Cerebellar nuclear complex (tissue), 1 donor: ENCODE results near the gene CPPED1.

Source experiments
- DNase-seq, 2 experiments: peaks; one replicate each; lab custom pipeline; 2025; lab: John Stamatoyannopoulos, UW

The CPPED1 gene

DNA sequence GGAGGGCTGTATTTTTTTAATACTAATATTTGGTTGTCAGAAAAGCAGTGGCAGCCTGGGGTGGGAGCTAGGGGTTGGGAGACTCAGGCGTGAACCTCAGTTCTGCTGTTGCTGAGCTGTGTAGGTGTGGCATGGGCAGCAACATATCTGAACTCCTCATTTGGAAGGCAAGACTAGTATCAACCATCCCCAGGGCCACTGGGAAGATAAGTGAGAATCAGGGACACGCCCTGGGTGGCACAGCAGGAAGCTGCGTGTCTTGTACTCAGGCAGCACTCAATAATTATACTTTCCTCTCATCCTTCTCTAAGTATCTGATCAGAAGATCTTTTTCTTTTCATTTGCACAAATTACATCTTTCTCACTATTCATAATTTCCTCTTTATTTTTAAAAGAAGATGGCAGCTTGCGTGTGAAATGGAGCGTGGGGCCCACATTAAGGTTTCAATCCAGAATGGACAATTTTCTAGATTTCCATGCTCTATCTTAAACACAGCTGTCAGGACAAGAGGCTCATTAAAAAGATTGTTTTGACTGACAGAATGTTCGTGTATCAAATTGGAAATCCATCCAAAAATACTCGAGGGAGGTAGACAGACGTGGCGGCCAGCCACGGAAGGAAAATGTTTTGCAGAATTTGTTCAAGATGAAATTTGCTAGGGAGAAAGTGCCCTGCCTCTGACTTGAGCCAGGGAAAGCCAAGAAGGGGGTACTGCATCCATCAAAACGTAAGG, 121.1 kb downstream of the CPPED1 start:
- DNase-seq: no peak

GRCh38 chr16:12681653-12682052, 122.0 kb downstream of the CPPED1 start:
- no peak for DNase-seq

GRCh38 chr16:12680531-12680930, 123.2 kb downstream of the CPPED1 start:
- DNase-seq: no peak

GRCh38 chr16:12679660-12680272, 123.9 kb downstream of the CPPED1 start:
- DNase-seq: no peak

DNA sequence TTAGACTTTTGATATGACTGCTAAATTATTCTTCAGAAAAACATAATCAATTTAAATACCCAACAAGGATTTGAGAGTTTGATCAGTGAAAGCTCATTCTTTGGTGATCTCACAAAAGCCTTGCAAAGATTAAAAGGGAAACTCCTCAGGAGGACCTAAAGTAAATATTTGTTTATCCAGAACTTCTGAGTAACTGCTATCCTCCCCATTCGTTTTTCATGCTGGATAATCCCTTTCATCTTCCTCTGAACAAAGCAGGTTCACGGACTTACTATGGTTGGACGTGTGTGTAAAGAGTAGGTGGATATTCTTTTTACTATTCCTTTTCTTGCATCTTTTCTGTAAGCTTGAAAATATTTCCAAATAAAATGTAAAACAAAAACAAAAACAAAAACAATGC, 124.7 kb downstream of the CPPED1 start:
- no peak for DNase-seq

DNA sequence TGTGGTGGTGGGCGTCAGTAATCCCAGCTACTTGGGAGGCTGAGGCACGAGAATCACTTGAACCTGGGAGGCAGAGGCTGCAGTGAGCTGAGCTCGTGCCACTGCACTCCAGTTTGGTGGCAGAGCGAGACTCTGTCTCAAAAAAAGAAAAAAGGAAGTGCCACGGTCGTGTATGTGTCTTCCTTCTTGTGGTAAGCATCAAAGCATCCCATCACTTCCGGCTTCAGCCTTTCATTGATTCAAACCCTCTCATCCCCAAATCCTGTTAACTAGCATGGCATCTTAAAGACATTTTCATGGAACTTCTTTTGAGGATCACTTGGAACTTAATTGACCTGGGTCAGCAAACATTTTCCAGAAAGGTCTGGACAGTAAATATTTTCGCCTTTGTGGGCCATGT, 126.2 kb downstream of the CPPED1 start:
- no peak for DNase-seq

GRCh38 chr16:12675852-12676251, 127.8 kb downstream of the CPPED1 start:
- DNase-seq: no peak

DNA sequence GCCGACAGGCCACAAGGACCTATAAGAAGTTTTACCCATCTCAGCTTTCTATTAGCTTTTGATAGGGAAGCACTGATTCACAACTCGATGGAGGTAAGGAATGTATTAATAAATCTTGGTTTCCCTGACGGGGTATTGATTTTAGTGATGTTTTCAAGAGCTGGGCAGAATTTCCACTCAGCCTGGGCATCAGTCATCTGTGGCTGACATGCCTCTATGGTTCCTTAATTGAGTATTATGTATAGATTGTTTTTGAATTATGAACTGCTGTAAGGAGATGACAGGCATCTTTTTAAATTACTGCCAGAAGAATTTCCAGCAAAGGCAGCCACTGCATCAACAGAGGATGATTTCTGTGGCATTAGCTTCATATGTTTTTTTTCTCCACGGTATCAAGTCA, 128.6 kb downstream of the CPPED1 start:
- no peak for DNase-seq

GRCh38 chr16:12674524-12674923, 129.2 kb downstream of the CPPED1 start:
- DNase-seq: no peak

DNA sequence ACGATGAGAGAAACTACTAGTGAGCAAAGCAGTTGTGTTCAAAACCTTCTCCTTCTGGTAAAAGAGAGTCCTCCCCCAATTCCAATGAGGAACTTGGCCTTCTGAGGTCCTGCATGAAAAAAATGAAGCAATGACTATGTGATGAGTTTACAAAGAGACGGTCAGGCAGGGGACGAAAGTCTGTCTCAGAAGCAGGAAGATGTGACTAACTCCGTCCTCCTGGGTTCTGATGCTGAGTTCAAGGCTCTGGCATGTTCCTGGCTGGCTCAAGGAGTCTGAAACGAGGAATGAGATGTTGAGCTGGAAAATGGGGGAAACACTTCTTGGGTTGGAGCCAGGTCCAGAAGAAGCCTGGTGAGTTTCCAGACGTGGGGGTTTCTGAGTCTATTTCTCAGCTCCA, 129.6 kb downstream of the CPPED1 start:
- DNase-seq: no peak

- DNase-seq: no peak
Measured at GRCh38 chr16:12673466-12673865, 130.2 kb downstream of the CPPED1 start.

- DNase-seq: no peak
Measured at GRCh38 chr16:12672986-12673385, 130.7 kb downstream of the CPPED1 start.

DNA sequence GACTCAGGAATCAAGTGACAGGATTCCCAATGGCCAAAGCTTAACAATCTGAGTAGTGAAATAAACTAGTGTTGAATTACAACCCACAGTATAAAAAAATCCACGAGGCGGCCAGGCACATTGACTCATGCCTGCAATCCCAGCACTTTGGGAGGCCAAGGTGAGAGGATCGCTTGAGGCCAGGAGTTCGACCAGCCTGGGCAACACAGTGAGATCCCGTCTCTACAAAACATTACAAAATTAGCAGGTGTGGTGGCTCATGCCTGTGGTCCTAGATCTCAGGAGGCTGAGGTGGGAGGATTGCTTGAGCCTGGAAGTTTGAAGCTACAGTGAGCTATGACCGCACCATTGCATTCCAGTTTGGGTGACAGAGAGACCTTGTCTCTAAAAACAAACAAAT, 133.8 kb downstream of the CPPED1 start:
- no peak for DNase-seq

GRCh38 chr16:12667909-12668308, 135.8 kb downstream of the CPPED1 start:
- no peak for DNase-seq

DNA sequence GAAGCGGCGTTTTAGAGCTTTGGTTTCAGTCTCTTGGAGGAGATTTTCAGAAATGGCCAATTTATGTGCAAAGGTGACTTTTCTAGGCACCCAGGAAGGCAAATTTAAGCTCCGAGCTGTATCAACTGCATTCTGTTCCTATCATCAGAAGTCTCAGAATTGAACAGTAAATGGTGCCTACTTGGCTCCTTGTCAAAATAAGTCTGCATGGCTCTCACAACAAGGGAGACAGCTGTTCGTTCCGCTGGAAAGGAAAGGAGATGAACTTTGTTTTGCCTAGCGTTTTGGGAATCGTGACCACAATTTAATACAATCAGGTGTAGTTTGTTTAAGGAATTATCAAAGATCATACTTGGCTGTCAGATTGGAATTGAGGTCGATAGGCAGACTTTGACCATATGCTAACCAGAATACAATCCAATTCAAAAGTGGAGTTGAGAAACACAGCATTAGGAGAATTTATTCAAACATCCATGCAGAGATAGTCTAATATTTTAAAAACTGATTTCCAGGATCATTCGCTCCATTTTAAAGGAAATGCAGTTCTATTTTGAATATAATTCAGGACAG, 139.4 kb downstream of the CPPED1 start:
- no peak for DNase-seq

DNA sequence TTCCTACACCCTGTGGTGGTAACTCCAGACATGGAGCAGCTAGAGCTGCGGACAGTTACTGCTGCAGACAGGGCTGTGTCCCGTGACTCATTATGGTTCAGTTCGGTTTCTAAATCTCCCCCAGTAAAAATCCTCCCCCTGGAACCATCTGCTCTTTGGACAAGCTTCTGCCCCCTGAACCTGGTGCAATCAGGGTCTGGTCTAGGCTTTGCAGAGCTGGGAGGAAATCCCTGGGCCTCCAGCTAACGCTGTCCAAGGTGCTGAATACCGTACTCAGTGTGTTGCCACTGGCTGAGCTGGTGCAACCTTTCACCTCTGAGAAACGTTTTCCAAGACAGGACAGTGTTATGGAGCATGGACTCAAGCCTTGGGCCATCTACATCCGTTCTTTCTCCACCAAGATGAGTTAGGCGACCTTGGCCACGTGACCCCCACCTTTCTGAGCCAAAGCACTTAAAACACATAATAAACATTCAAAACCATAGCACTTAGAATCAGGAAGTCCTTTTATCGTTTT, 142.0 kb downstream of the CPPED1 start:
- DNase-seq: no peak

DNA sequence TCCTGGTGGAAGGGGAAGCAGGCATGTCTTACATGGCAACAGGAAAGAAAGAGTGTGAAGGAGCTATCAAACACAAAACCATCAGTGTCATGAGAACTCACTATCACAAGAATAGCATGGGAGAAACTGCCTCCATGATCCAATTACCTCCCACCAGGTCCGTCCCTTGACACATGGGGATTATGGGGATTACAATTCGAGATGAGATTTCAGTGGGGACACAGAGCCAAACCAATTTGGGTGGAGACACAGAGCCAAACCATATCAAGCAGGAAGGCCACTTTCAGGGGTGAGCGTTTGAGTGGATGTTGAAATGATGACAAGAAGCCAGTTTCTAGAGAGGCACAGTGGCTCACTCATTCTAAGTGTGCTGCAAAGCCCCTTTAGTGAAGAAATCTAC, 143.8 kb downstream of the CPPED1 start:
- no peak for DNase-seq

DNA sequence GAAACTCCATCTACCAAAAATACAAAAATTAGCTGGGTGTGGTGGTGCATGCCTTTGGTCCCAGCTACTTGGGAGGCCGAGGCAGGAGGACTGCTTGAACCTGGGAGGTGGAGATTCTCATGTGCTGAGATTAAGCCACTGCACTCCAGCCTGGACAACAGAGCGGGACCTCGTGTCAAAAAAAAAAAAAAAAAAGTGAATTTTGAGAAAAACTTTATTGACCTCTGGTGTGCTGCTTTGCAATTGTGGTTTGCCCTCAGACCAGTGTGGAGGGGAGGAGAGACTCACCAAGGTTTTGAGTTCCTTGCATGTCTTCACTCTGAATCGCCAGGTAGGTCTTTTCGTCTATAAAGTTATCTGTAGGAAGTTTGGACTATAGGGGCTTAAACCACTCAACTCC, 145.2 kb downstream of the CPPED1 start:
- no peak for DNase-seq

GRCh38 chr16:12655537-12655936, 148.2 kb downstream of the CPPED1 start:
- DNase-seq: no peak

DNA sequence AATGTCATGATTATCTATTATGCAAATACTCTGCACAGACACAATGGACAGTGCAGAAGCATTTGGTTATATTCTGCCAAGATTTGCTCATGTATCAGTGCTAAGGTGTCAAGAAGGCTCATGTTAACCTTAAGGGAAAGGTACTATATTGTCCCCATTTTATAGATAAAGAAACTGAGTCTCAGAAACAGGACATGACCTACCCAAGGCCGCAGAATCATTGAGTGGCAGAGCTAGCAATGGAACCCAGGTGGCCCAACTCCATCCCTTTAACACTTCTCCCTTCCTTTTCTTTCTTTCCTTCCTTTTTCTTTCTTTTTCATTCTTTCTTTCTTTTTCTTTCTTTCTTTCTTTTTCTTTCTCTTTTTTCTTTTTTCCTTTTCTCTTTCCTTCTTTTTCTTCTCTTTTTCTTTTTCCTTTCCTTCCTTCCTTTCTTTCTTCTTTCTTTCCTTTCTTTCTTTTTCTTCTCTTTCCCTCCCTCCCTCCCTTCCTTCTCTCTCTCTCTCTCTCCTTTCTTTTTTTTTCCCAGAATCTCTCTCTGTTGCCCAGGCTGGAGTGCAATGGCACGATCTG, 149.8 kb downstream of the CPPED1 start:
- DNase-seq: no peak

DNA sequence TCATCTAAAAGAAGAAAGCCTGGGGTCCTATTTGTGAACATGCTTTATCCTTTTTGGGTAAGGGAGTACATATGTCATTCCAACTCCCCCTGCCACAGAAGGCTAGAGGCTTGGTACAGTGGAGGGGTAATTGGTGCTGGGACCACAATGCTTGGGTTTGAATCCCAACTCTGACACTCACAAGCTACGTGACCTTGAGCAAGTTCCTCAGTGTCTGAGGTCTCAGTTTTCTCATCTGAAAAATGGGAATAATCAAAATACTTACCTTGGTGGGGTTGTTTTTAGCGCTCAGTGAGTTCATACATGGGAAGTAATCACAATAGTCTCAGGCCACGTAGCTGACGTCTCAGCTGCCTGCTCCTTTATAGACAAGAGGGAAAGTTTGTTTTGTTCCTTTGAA, 150.8 kb downstream of the CPPED1 start:
- DNase-seq: no peak

- no peak for DNase-seq
Measured at GRCh38 chr16:12651765-12652512, 151.7 kb downstream of the CPPED1 start.
